KMS-11 (cell line): Measurements from ENCODE around the gene PBRM1.

Experiments
- H2AFZ ChIP-seq: fragments of 200-600 bp; sonication (generic); 2 replicates; pipeline ENCODE4 v1.6.1; 2016; ENCODE audit warnings: antibody characterized with exemption, mixed run types, low read depth
- H3K27ac ChIP-seq: fragments of 200-600 bp; sonication (generic); 2 replicates; pipeline ENCODE4 v1.6.1; 2016; ENCODE audit warnings: mild to moderate bottlenecking, mixed run types
- H3K27me3 ChIP-seq: fragments of 200-600 bp; sonication (generic); 2 replicates; pipeline ENCODE4 v1.6.1; 2017; ENCODE audit warnings: mild to moderate bottlenecking, low read depth, mixed run types, moderate library complexity; ENCODE audit not compliant: insufficient read depth
- H3K36me3 ChIP-seq: fragments of 200-600 bp; sonication (generic); 2 replicates; pipeline ENCODE4 v1.6.1; 2017; ENCODE audit warnings: mild to moderate bottlenecking, mixed run types; ENCODE audit not compliant: insufficient read depth
- H3K4me1 ChIP-seq: fragments of 200-600 bp; sonication (generic); 2 replicates; pipeline ENCODE4 v1.6.1; 2016; ENCODE audit warnings: mild to moderate bottlenecking, low read depth, mixed run types; ENCODE audit not compliant: poor library complexity, severe bottlenecking
- H3K4me2 ChIP-seq: fragments of 200-600 bp; sonication (generic); 2 replicates; pipeline ENCODE4 v1.7.0; 2016; ENCODE audit warnings: mild to moderate bottlenecking, mixed run types
- H3K4me3 ChIP-seq: fragments of 200-600 bp; sonication (generic); IDR thresholded peaks from 2 replicates; pipeline ENCODE4 v1.6.1; 2017; ENCODE audit warnings: low read depth, low read length, mixed read lengths; ENCODE audit not compliant: insufficient read depth
- H3K79me2 ChIP-seq: fragments of 200-600 bp; sonication (generic); 2 replicates; pipeline ENCODE4 v1.6.1; 2016; ENCODE audit warnings: low read depth, mixed run types; ENCODE audit not compliant: insufficient read depth
- H3K9ac ChIP-seq: fragments of 200-600 bp; sonication (generic); 2 replicates; pipeline ENCODE4 v1.6.1; 2016; ENCODE audit warnings: mild to moderate bottlenecking, mixed run types
- H4K20me1 ChIP-seq: fragments of 200-600 bp; sonication (generic); 2 replicates; pipeline ENCODE4 v1.6.1; 2016; ENCODE audit warnings: mild to moderate bottlenecking, mixed run types; ENCODE audit not compliant: insufficient read depth
- TF ChIP-seq, protein P1 (sequence below): fragments of 200-600 bp; sonication (generic); conservative IDR thresholded peaks from 2 replicates; pipeline ENCODE4 v1.6.1; 2017; ENCODE audit warnings: low read depth, mild to moderate bottlenecking, antibody characterized with exemption, low read length, moderate library complexity, mixed read lengths

PBRM1 gene

DNA sequence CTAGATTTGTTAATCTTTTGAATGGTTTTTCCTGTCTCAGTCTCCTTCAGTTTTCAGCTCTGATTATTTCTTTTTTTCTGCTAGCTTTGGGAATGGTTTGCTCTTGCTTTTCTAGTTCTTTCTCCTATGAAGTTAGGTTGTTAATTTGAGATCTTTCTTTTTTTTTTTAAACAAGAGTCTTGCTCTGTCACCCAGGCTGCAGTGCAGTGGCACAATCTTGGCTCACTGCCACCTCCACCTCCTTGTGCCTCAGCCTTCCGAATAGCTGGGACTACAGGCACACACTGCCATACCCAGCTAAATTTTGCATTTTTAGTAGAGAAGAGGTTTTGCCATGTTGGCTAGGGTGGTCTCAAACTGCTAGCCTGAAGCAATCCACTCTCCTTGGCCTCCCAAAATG lies 92.6 kb downstream of the PBRM1 start:
- no peaks in the 10 kb centered on the region for H3K27me3 ChIP-seq
- H3K9ac ChIP-seq: no peak overlapping the region
- no peaks in the 10 kb centered on the region for H3K36me3 ChIP-seq
- H3K27ac ChIP-seq: no peak overlapping the region
- no peaks in the 10 kb centered on the region for H3K79me2 ChIP-seq
- no peak overlapping the region for H3K4me2 ChIP-seq
- H3K4me1 ChIP-seq: no peaks in the 10 kb centered on the region
- H3K4me3 ChIP-seq: no peak overlapping the region
- TF ChIP-seq, protein P1, sequence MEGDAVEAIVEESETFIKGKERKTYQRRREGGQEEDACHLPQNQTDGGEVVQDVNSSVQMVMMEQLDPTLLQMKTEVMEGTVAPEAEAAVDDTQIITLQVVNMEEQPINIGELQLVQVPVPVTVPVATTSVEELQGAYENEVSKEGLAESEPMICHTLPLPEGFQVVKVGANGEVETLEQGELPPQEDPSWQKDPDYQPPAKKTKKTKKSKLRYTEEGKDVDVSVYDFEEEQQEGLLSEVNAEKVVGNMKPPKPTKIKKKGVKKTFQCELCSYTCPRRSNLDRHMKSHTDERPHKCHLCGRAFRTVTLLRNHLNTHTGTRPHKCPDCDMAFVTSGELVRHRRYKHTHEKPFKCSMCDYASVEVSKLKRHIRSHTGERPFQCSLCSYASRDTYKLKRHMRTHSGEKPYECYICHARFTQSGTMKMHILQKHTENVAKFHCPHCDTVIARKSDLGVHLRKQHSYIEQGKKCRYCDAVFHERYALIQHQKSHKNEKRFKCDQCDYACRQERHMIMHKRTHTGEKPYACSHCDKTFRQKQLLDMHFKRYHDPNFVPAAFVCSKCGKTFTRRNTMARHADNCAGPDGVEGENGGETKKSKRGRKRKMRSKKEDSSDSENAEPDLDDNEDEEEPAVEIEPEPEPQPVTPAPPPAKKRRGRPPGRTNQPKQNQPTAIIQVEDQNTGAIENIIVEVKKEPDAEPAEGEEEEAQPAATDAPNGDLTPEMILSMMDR: no peak
- H2AFZ ChIP-seq: no peak overlapping the region
- H4K20me1 ChIP-seq: no peaks in the 10 kb centered on the region

DNA sequence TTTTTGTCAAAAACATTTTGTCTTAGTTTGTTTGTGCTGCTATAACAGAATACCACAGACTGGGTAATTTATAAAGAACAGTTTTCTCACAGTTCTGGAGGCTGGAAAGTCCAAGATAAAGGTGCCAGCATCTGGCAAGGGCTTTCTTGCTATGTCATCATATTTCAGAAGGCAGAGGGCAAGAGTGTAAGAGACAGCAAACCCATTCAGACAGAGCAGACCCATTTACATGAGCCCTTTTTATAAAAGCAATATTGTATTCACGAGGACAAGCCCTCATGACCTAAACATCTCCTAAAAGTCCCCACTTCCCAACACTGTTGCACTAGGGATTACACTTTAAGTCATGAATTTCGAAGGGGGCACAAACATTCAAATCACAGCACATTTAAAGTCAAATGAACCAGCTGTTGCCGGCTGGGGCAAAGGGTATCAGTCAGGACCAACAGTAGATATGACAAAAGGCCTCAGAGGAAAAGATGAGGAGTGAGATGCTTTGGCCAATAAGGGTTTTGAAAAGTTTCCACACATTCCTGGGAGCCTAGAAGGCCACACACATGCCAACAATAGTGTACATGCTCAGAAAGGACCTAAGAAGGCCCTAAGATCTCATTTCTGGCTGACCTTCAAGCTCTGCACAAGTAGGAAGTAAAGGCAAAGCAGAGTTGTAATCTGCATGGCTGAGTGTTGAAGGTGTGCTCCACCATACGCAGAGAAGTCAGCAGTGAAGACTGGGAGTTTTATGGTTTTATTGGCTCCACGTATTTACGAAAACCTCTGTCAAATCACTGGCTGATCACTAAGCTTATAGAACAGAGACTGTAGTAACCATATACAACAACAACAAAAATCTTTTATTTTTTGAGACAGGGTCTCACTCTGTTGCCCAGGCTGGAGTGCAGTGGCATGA lies 111.4 kb downstream of the PBRM1 start:
- TF ChIP-seq, protein P1: no peak
- no peak overlapping the region for H3K4me3 ChIP-seq
- H3K9ac ChIP-seq: no peak overlapping the region
- peak overlapping the region; percentile 2; the same call in 1 of the 2 replicates for H3K27ac ChIP-seq
- no peaks in the 10 kb centered on the region for H3K36me3 ChIP-seq
- no peak overlapping the region for H2AFZ ChIP-seq
- peaks cover 10% of the 10 kb centered on the region for H3K4me1 ChIP-seq
- no peaks in the 10 kb centered on the region for H3K27me3 ChIP-seq
- H3K4me2 ChIP-seq: no peak overlapping the region; the same call in 1 of the 2 replicates
- H4K20me1 ChIP-seq: no peaks in the 10 kb centered on the region
- no peaks in the 10 kb centered on the region for H3K79me2 ChIP-seq

DNA sequence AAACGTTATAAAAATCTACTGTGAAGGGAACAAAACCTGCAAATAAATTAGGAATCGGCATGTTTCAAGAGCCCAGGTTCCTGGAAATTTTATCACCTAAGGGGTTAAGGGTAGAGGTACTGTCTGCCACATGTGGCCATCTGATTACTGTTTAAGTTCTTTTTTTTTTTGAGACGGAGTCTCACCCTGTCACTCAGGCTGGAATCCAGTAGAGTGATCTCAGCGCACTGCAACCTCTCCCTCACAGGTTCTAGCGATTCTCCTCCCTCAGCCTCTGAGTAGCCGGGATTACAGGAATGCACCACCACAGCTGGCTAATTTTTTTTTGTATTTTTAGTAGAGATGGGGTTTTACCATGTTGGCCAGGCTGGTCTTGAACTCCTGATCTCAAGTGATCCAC lies 113.5 kb downstream of the PBRM1 start:
- Histone ChIP-seq H3K79me2 (no peaks in the 10 kb centered on the region), H2AFZ (no peak overlapping the region), H3K27ac (no peak overlapping the region), H3K4me1 (peaks cover 10% of the 10 kb centered on the region), H3K4me2 (no peak overlapping the region), H4K20me1 (no peaks in the 10 kb centered on the region), H3K36me3 (no peaks in the 10 kb centered on the region), H3K27me3 (no peaks in the 10 kb centered on the region), H3K4me3 (no peak overlapping the region), H3K9ac (no peak overlapping the region)
- TF ChIP-seq, protein P1: no peak

DNA sequence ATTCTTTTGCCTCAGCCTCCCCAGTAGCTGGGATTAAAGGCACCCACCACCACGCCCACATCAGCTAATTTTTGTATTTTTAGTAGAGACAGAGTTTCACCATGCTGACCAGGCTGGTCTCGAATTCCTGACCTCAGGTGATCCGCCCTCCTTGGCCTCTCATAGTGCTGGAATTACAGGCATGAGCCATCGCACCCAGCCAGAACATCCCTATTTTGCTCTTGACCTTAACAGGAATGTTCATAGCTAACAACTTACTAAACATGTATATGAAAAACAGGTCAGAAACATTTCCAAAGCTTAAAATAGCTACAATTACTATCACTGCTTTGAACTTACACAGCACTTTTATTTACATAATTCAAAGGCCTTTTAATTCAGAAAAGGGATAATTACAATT lies 115.6 kb downstream of the PBRM1 start:
- TF ChIP-seq, protein P1: no peak
- Histone ChIP-seq H4K20me1 (no peaks in the 10 kb centered on the region), H3K4me2 (no peak overlapping the region), H2AFZ (no peak overlapping the region), H3K4me3 (no peak overlapping the region), H3K79me2 (no peaks in the 10 kb centered on the region), H3K36me3 (no peaks in the 10 kb centered on the region), H3K27ac (no peak overlapping the region), H3K4me1 (peaks cover 10% of the 10 kb centered on the region), H3K27me3 (no peaks in the 10 kb centered on the region), H3K9ac (no peak overlapping the region)
